Measurements from ENCODE around the gene RAMP1. TPM values are rescaled to one million over a fixed set of nuclear protein-coding genes. Genes with fewer than 3 reads are reported as not detected.

RAMP1 gene
- total RNA-seq, 1 donor from 2014 or later = 6.5 TPM

DNA sequence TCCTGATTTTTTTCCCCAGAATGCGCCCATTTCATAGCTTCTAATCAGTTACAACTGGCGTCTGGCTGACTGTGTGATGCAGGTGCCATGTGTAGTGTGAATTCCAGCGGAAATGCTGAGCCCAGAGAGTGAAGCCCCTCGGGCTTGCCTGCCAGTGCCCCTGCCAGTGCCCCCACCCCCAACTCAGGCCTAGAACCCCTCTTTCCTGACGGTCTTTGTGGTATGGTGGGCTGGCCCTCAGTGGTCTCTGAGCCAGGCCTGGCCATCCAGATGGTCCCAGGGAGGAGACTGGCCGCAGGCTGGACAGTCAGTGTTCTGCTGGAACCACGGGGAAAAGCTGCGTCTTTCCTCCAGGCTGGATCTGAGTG lies 3.1 kb downstream of the RAMP1 start:
- TF ChIP-seq, protein P1, sequence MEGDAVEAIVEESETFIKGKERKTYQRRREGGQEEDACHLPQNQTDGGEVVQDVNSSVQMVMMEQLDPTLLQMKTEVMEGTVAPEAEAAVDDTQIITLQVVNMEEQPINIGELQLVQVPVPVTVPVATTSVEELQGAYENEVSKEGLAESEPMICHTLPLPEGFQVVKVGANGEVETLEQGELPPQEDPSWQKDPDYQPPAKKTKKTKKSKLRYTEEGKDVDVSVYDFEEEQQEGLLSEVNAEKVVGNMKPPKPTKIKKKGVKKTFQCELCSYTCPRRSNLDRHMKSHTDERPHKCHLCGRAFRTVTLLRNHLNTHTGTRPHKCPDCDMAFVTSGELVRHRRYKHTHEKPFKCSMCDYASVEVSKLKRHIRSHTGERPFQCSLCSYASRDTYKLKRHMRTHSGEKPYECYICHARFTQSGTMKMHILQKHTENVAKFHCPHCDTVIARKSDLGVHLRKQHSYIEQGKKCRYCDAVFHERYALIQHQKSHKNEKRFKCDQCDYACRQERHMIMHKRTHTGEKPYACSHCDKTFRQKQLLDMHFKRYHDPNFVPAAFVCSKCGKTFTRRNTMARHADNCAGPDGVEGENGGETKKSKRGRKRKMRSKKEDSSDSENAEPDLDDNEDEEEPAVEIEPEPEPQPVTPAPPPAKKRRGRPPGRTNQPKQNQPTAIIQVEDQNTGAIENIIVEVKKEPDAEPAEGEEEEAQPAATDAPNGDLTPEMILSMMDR (conservative IDR thresholded peaks at IDR 0.05; ENCODE audit: low read depth, low read length) = no peak
- no peak for DNase-seq (ENCODE audit: low read depth)
- H3K4me3 ChIP-seq (ENCODE audit: low read depth, low read length) = no peak overlapping the region

DNA sequence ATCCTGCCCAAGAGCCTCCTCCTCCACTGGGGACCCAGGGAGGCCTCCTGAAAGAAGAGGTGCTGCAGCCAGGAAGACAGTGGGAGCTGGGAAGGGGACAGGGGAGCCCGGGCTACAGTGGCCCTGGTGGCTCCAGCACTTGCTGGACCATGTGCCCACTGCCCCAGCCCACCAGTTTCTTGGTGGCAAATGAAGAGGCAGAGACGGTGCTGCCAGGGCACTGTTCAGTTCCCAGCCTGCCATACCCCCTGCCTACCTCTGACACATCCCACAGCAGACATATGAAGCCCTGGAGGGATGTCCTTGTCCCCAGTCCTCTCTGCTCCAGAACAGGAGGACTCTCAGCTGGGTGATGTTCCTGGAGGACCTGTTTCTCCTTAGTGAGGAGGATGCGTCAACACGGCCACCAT lies 3.7 kb downstream of the RAMP1 start:
- no peak overlapping the region for H3K4me3 ChIP-seq (ENCODE audit: low read depth, low read length)
- TF ChIP-seq, protein P1 (conservative IDR thresholded peaks at IDR 0.05; ENCODE audit: low read depth, low read length) = no peak
- DNase-seq (ENCODE audit: low read depth) = no peak

DNA sequence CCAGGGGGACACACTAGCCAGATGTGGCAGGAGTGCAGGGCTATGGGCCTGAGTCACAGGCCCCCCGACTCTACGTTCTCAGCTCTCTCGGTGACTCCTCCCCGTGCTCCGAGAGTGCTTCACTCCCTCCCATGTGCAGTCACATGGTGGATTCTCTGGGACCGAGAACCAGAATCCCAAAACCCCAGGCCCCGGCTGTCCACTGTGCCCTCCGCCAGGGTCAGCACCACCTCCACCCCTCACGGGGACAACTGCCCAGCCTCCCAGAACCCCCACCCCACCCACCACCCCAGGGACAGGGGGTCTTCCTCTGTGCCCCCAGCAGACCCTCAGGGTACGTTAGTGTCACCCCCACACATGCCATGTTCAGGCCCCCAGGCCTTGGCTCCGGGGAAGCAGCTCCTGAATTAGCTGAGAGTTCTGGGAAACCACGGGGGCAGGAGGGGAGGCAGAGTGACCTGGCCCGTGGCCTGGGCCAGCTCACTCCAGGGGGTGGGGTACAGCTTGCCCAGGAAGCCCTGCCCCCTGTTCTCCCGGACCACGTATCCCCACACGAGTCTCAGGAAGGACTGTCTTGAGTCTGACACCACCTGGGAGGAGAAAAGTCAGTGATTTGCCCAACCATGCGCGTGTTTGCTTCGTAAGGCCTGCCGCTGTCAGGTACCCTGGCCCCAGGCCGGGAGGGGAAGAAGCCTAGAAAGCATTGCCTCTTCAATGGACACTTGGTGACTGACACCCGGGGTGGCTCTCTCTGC lies 4.4 kb downstream of the RAMP1 start:
- no peak overlapping the region for H3K4me3 ChIP-seq (ENCODE audit: low read depth, low read length)
- DNase-seq (ENCODE audit: low read depth) = no peak
- TF ChIP-seq, protein P1 (conservative IDR thresholded peaks at IDR 0.05; ENCODE audit: low read depth, low read length) = no peak

DNA sequence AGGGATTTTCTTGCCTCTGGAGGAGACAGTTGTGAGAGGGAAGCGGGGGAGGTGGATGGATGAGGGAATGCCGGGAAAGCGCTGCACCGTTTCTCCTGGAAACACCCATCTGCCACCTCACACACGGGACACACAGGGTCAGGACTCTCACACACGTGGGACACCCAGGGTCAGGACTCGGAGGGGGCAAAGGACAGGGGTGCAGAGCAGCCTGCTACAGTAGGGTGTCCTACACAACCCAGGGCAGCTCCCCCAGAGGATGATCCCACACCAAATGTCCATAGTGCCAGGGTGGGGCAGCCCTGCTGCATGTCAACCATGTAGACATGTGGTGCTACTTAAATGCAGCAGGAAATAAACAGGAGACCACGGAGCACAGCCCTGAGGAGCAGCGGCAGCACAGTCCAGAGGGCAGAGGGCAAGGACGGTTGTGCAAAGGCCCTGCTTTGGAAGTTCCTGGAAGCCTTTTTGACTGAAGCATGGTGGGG lies 5.1 kb downstream of the RAMP1 start:
- DNase-seq (ENCODE audit: low read depth) = no peak
- no peak overlapping the region for H3K4me3 ChIP-seq (ENCODE audit: low read depth, low read length)
- TF ChIP-seq, protein P1 (conservative IDR thresholded peaks at IDR 0.05; ENCODE audit: low read depth, low read length) = no peak

DNA sequence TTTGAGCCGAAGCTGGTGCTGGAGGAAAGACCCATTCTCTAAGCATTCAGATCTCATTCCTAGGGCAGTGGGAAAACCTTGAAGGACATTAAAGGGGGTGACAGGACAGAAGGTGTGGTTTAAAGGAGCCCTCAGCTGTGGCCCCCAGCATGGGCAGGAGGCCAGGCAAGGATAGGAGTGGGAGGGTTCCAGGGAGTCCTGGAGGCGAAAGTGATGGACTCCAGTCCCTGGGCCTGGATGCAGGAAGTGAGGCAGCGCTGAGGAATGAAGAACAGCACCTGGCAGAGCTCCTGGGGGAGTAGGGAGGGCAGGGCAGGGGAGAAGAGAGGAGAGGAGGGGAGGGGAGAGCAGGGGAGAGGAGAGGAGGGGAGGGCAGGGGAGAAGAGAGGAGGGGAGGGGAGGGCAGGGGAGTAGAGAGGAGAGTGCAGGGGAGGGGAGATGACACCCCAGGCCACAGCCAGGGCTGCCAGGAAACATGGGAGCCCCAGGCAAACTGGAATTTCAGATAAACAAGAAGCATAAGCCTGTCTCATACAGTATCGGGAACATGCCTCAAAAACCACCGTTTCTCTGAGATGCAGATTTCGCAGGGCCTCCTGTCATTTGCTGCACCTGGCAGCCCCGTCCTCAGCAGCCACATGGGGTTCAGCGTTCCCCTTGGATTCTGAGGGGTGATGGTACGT lies 5.7 kb downstream of the RAMP1 start:
- no peak for DNase-seq (ENCODE audit: low read depth)
- H3K4me3 ChIP-seq (ENCODE audit: low read depth, low read length) = no peak overlapping the region
- TF ChIP-seq, protein P1 (conservative IDR thresholded peaks at IDR 0.05; ENCODE audit: low read depth, low read length) = no peak

DNA sequence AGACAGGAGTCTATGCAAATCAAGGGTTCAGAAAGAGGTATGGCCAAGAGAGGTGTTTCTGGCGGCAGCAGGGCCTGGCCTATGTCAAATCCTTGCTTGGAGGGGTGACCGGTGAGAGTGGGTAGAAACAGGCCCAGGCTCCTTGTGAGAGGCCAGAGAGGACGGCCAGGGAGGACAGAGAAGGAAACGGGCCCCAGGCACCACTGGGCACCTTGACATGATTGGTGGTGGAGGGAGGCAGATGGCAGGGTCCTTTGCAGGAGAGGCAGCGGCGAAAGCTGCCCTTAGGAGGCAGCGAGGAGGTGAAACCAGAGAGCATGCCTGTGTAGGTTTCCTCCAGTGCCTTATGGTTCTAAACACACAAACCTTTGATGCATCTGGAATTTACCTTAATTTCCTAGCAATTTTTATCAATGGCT lies 6.2 kb downstream of the RAMP1 start:
- no peak overlapping the region for H3K4me3 ChIP-seq (ENCODE audit: low read depth, low read length)
- TF ChIP-seq, protein P1 (conservative IDR thresholded peaks at IDR 0.05; ENCODE audit: low read depth, low read length) = no peak
- no peak for DNase-seq (ENCODE audit: low read depth)
